ENCODE data around the gene DBX1.
"Not testable (repeated sequence)": the region's sequence is repeated elsewhere in the genome, so short reads cannot be mapped to it uniquely, and the experiment has no call there.

Gene DBX1, protein sequence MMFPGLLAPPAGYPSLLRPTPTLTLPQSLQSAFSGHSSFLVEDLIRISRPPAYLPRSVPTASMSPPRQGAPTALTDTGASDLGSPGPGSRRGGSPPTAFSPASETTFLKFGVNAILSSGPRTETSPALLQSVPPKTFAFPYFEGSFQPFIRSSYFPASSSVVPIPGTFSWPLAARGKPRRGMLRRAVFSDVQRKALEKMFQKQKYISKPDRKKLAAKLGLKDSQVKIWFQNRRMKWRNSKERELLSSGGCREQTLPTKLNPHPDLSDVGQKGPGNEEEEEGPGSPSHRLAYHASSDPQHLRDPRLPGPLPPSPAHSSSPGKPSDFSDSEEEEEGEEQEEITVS

DNA sequence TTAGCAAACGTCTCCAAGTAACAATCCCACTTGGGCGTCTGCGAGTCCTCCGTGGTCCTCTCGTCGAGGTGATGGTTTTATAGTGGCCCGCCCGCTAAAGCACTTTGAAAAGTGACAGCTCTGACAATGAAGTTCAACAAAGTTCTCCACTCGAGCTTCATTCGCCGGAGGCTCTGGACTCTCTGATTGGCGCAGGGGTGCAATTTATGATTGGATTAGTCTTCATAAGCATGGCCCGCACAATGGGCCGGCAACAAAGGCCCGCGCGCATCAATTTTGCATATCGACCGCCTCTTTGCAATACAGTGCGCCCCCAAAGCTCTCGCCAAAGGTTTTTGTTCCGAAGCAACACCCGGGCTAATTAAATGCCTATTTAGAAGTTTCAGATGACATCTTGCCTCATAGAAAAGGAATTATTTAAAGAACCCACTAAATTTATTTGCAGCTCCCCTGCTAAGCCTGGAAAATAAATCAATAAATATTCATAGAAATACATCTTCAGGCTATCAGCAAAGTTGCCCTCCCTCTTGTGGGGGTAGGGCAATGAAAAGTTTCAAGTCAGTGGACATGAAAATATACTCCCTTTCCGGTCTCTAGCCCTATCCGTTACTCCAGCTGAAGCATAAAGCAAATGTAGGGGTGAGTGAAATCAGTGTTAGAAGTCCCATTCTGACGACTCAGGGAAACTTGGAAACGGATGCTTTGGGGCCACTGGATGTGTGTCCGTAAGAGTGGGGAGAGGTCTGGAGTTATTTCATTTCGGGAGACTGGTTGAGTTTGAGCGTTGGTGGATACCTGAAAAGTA lies at the start of gene DBX1:
Gene DBX1 (minus strand): TSS at position 51 of the 805 bp plus-strand sequence. CDS start 151 bp downstream, outside the sequence.
- DNase-seq = no peak

DNA sequence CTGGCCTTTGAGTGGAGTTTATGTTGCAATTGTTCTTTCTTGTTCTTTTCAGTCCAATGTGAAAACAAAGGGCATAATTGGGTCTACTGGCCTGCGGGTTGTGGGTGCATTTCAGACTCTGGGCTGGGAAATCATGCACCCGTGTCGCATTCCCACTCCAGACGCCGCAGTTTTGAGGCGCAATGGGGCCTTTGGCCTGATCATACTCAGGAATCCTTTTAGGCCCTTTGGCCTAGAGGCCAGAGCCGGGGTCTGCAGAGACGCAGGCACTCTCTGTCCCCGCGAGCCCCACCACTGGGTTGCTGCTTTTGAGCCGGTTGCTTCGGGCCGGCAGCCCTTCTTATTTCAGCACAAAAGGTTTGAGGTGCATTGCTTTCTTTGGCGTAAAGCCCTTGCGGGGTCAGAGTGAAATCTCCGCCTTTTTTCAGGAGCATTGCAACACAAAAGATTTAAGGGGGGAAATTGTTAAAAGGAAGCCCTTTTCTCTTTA lies 48.4 kb upstream of the DBX1 start:
- DNase-seq = no peak

DNA sequence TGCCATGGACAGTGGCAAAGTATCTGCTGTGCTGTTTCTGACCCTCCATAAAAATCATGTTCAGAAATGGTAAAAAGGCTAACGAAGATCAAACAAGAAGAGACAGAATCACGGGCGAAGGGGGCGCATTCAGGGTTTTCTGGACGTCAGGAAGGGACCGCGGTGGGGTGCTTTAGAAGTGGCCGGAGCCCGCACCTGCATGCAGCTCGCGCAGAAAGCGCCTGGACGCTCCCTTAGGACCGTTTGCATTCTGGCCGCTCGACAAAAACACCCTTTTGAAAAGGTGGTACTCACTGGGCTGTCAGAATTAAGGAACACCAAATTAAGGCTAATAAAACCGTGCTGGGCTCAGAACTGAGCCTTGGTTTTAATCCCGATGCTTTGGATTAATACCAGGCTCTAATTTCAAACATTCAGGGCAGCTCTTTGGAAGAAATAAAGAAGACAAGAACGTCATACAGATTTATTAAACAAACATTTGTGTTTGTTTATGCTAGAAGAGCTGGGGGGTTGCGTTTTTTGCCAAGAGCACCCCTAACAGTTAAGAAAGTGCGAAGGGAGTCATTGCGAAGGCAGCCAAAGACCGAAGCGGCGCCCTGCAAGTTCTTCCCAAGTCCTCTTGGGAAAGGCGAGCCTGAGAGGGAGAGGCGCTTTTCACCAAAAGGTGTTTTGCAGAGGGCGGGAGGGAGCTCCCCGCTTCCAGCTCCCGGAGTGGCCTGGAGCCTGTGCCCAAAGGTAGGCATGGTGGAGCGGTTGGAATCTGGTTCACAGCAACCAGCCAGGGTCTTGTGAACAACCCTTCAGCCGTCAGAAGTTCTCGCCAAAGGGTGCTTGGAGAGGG lies 47.7 kb upstream of the DBX1 start:
- DNase-seq = no peak

DNA sequence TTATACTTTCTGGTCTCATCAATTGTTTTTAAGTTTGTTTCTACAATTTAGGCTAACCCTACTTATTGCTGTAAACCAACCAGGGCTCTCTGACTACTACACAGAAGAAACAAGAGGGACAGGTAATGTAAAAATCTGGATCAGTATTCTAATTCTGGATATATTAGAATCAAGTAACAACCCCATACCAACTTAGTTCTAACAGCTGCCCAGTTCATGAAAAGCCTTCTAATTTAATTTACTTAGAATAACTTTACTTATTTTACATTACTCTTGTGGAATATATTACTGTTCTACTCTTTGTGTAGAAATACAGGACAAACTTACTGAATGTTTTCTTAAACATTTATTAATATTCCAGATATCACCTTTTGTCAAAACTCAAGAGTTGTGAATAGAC lies 45.5 kb upstream of the DBX1 start:
- no peak for DNase-seq

DNA sequence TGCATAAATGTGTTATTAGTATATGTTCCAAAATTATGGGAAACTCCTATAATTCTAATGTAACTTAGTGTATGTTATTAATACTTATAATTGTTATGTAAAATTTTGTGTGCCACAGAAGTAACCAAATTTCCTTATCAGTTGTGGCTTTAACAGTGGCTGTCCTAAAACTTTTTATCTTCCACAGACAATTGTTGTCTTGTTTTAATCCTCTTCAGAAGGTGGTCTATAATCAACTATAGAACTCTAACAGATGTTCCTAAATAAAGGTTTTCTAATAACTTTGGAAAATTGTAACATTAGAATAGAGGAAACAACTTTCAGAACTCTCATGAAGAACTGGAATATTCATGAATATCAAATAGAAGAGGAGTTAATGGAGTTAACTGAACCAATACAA lies 44.4 kb upstream of the DBX1 start:
- DNase-seq = no peak

DNA sequence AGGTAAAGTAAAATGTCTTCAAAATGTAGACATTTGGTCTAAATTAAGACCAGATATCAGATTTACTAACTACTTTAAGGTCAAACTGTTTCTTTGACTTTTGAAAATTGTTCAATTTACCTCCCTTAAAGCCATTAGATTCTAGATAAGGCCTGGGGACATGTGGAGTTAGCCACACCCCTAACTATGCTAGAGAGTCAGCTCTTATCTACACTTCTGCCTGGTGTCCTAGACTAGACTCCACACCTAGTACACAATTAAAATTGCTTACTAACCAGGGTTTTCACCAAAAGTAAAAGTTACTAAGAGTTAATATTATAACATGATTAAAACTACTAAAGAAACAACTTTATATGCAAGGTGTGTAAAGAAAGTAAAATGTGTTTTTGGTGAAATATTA lies 43.6 kb upstream of the DBX1 start:
- no peak for DNase-seq

DNA sequence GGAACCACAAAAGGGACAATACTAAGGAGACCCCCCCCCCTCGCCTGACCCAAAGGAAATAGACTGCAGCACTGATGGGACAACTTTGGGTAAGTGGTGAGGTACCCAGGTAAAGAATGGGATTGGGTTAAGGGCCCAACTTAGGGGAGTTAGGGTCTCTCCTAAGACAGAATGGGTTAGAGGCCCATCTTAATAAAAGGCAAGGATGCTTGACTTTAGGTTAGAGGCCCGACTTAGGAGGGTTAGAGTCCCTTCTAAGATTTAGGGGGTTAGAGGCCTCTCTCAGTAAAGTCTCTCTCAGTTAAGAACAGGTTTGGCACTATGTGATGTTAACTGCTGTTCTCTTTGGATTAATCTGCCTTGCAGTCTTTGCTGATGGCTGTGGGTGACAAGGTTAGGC lies 41.0 kb upstream of the DBX1 start:
- DNase-seq = no peak

DNA sequence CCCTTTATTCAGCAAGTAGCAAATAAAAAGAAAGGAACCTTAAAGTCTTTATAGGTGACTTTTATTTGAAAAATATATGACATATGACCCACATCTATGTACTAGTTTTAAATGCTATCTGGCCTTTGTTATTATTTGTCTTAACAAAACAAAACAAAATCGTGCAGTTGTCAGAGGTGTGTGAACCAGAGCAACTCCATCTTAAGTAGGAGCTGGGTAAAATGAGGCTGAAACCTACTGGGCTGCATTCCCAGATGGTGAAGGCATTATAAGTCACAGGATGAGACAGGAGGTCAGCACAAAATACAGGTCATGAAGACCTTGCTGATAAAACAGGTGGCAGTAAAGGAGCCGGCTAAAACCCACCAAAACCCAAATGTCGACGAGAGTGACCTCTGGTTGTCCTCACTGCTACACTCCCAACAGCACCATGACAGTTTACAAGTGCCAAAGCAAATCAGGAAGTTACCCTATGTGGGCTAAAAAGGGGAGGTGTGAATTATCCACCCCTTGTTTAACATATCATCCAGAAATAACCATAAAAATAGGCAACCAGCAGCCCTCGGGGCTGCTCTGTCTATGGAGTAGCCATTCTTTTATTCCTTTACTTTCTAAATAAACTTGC lies 40.2 kb upstream of the DBX1 start:
- DNase-seq = not testable (repeated sequence)

DNA sequence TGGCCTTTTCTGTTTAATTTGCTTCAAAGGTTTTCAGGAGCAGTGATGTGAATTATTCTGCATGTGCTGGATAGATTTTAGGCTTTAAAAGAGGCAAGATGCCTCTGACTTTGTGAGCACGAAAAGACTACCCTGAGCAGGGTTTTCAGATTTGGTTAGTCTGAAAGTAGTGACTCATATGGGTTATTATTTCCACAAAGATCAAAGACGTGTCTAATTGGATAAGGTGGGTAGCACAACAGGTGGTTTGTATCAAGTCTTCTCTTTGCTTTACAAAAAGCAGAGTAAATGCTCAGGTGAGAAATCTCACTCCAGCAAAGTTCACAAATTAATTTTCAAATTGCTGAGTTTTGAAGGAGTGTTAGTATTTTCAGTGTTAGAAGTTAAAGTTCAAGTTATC lies 37.6 kb upstream of the DBX1 start:
- DNase-seq = no peak

DNA sequence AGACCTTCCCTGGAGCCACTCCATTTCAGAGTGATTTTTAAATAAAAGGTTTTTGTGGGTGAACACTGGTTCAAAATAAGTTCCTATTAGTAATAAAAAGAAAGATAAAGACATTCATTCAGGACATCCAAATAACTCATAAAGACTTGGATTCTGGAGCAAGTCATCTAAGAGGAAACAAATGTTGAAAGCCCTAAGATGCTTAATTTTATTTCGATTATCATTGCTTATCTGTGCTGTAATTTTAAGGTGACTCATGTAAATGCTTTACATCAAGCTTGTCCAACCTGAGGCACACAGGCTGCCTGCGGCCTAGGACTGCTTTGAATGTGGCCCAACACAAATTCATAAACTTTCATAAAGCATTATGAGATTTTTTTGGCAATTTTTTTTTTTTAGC lies 34.2 kb upstream of the DBX1 start:
- no peak for DNase-seq

DNA sequence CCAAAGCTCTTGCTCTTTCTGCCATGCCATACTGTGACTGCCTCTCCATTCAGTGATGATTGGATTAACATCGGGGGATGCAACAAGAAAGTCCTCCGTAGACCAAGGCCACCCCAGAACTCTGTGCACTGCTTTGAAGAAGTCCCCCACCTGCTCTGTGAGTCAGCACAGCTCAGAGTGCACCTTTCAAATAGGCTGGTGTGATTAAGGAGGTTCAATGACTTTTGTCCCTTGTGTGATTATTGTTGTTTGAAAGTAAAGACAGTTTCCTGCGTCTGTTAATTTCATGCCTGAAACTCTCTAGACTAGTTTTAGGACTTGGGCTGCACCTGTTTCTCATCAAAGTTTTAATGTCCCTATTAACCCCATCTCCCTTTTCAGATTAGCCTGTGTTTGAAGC lies 33.0 kb upstream of the DBX1 start:
- no peak for DNase-seq

DNA sequence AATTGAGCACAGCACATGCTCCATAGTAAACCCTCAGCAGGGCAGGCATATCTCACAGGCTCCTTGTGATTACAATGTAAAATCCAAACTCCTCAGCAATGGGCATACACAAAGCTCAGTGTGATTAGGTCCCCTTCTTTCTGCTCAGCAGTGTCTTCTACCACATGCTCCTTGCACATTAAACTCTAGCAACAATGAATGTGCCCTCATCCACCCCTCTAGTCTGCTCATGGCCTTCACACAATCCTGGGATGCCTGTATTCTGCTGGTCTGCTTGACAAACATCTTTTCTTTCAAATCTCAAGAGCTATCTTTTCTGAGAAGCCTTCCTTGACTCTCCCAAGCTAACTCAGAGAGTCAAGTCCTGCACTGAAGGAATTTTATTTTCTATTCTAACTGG lies 32.4 kb upstream of the DBX1 start:
- DNase-seq = no peak

DNA sequence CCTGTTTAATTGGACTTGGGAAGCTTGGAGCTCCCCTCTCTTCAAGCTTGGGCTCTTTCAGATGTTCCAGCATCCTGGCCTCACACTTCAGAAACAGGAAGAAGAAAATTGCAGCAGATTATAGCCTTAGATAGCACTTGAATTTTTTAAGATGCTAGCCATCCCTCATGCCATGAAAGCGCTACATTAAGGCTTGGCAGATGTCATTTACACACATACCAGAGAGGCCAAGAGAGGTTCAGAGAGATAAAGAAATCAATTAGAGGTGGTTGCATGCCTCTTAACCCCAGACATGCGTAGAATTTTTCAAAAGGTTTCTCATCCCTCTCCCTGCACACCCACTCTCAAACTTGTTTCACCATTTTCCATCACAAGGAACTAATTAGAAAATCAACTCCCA lies 31.9 kb upstream of the DBX1 start:
- DNase-seq = no peak

DNA sequence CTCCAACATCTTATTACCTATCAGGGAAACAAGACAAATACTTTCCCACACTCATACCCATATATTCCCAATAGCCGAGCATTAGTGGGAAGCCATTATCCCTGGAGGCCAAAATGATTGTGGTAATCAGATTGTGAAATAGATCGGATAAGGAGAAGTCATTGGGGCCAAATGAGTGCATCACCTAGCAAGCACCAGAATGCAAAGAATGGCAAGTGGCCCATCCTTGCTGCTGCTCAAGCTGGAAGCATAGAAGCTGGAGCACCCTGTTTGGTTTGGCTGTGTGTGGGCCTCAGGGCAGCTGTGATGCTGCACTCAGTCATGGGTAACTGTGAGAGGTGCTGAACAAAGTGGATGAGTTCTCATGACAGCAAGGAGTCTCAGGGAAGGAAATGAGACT lies 18.7 kb upstream of the DBX1 start:
- DNase-seq = no peak

DNA sequence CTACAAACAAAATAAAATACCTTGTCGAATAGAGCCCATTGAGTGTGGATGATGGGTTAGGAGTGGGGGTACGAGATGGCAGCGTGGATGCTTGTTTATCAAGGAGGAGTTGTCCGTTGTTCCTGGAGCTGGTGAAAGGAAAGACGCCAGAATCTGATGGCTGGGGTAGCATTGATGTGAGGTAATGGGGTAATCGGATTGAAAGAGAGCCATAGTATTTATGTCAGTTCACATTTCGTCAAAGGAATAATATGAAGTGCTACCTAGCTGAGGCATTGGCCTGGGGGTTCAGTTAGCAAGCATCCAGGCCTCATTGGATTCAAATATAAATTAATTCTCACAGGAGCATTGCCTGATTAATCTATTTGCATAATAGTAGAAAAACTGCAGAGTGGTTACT lies 16.9 kb upstream of the DBX1 start:
- DNase-seq = no peak

DNA sequence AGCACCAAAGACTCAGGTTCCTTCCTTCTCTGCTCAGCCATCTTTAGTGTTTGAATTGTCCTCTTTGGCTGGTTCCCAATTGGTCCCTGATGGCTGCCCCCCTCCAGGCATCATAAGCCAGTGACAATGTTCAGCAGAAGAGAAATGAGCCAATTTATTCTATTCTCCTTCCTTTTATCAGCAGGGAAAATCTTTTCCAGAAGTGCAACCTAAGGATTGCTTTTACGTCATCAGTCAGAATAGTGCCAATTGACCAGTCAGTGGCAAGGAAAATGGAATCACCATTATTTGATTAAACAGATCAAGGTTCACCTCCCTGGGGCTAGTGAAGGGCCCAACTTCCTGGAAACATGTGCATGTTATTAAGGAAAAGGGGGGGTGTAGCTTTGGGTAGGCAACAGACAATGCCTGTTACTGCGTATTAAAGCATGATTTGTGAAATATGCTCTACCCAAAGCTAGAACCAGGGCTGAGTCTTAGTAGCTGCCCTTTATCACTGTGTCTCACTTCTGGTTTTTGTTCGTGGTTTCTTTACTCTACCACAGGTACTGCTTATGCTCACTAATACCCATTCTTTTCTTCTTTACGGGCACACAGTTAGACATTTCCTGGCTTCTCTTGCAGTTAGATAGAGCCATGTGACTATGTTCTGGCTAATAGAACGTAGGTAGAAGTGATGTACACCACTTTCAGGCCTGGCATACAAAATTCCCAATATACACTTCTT lies 12.6 kb upstream of the DBX1 start:
- DNase-seq = no peak

DNA sequence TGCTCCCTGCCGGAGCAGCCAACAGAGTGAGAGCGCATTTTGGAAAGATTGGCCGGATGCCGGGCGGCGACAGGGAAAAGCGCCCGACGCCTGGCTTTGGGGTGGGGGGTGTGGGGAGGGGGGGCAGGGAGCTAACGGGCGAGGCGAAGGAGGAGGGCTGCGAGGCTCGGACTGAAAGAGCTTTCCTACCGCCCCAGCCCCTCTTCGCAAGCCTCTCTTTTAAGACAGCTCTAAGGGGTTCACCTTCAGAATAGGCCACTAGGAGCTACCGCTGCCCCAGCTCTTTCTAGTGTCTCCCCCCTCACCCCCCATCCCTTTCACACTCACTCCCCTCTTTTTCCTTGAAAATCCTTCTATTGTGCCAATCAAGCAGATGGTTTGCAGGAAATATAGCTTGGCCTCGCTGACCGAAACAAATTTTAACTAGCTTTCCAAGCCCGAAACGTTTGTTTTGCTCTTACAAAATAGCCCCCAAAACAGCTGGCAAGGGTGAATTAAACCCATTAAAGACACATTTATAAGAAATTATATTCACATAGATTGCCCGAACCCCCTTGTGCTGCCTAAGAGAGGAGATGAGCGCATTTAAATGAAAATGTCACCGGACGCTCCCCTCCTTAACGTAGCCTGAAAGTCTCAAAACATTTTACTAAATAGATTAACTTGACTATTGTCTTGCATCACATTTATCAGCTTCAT lies 3.7 kb upstream of the DBX1 start:
- no peak for DNase-seq

DNA sequence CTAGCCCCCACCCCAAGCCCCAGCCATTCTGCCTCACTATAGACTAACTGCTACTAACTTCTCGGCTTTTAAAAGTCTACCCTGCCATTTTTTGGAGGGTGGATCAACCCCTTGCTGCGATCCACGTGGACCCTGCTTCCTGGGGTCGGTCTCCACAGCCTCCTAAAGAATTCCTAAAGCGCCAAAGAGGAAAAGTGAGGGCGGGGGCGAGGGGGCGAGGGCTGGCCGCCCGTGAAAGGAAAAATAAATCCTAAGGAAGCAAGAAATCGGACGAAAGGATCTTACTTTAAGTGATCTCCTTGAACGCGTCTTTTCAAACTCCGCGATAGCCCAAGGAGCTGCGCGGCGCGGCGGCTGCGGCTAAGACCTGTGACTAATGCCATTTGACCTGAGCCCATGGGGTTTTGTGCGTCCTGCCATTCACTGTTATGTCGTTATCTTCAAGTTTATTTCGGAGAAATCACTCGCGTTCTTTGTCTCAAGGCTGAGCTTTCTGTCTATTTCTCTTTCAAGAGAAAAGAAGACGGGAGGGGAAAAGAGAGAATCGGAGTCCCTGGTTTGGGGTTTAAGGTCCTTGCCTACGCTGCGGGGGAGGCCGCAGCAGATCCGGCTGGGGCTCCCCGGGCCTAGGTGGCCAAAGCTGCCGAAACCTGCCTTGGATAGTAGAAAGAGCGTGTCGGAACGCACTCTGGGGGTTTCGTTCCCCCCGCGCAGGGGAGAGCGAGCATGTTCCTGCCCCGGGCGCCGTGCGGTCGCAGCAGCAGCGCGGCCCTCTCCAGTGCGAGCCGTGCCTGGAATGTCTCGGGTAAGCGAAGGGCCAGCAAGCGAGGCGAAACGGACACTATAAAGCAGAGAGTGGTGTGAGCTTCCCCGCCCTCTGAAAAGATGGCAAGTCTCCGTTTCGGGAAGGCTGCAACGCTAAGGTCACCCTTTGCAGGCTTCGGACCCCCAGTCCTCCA lies 2.8 kb upstream of the DBX1 start:
- DNase-seq = no peak

DNA sequence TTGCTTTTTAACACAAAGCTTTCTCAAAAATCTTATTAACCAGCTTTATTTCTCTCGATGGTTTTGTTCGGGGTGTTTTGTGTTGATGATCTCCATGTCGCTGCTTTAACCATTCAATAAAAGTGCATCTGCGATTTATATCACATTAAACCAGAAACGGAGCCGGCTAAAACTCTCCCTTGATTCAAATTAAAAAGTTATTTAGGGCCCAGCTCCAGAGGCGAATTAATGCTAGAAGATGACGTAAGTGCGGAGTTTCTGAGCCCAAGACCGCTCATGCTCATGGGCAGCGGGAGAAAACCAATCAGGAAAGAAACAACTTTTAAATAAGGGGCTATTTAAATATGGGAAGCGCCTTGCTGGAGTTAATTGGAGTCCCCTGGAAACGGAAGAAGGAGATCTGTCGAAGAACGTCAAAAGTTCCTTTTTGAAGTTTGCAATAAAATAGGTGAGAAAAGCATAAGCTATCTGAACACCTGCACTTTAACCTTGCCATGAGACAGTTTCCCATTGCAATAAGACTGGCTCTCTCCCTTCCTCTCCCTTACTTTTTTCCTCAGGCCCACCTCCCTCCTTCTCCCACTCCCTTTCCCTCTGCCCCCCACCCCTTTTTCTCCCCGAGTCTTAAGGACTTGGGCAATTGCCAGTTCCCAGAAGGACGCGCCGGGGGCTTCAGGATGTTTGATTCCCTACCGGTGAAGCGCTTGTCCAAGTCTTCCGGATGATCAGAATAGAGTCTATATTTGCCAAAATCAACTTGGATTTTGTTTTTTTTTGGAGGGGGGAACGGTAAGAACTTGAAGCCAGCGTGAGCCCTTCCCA lies 1.9 kb upstream of the DBX1 start:
- DNase-seq = no peak

Measured in KG1 (cell line).